ENCODE results near the gene ABCA2. TPM values are rescaled to one million over a fixed set of nuclear protein-coding genes. Genes with fewer than 3 reads are reported as not detected.

Gene ABCA2
- total and polyA plus RNA-seq, 9 of the 15 experiments (the other 6 are each of a cell fraction or from before 2014, with no cell fraction given), result 0.69 to 16.3 (median 6.1) TPM; not detected in 2

GRCh38 chr9:136983656-136984314, 44.3 kb downstream of the ABCA2 start (continued):
- TF ChIP-seq GATA2 (CRISPR knock-in tag; IDR thresholded peaks at IDR 0.05) (no peak), ZNF444 (CRISPR knock-in tag; IDR thresholded peaks at IDR 0.05) (no peak), TSC22D4 (tag; IDR thresholded peaks at IDR 0.05) (0 out of 2 replicates have a peak, but pooled peaks have one; percentile 81), ATF2 (CRISPR knock-in tag; IDR thresholded peaks at IDR 0.05) (no peak), GTF2E2 (tag; IDR thresholded peaks at IDR 0.05) (no peak), RB1 (IDR thresholded peaks at IDR 0.05; ENCODE audit: low read depth) (no peak), ZBTB43 (CRISPR knock-in tag; IDR thresholded peaks at IDR 0.05) (no peak), KAT2B (IDR thresholded peaks at IDR 0.05; ENCODE audit: low read depth, low read length) (no peak)

GRCh38 chr9:136983167-136983566, 44.9 kb downstream of the ABCA2 start:
- Histone ChIP-seq H3K4me3 (no peak overlapping the region), H2AFZ (ENCODE audit: low read depth, low read length) (no peak overlapping the region), H4K20me1 (replicated peaks; ENCODE audit: control insufficient read depth, insufficient read depth, low read length) (no peaks in the 10 kb centered on the region), H3K9me1 (ENCODE audit: control insufficient read depth, insufficient read depth, low read length) (no peaks in the 10 kb centered on the region), H3K27ac (ENCODE audit: extremely low read depth, low read depth, low read length) (no peak overlapping the region), H3K9me3 (replicated peaks; ENCODE audit: control insufficient read depth, insufficient read depth, low read depth, low read length) (no peaks in the 10 kb centered on the region), H3K79me2 (ENCODE audit: control insufficient read depth, insufficient read depth, low read length) (no peaks in the 10 kb centered on the region), H3K36me3 (ENCODE audit: control insufficient read depth, insufficient read depth, low read length) (no peaks in the 10 kb centered on the region), H3K27me3 (ENCODE audit: control insufficient read depth in 2 of 2, insufficient read depth in 2 of 2, low read length in 2 of 2) (no peaks in the 10 kb centered on the region), H3K4me1 (replicated peaks in 1 of 2; ENCODE audit: control insufficient read depth in 2 of 2, insufficient read depth in 2 of 2, low read length in 2 of 2) (peaks cover 9 to 72% of the 10 kb centered on the region in 2 experiments; a peak in 4 of 5 replicates), H3K9ac (ENCODE audit: insufficient read depth in 1 of 2, low read depth in 2 of 2, low read length in 2 of 2) (peak overlapping the region in 1 of 2 experiments; percentile 64; a peak in 2 of 4 replicates), H3K4me2 (ENCODE audit: insufficient read depth, low read length) (no peak overlapping the region)
- ChIA-PET CTCF (ENCODE audit: low intra/inter-chr PET ratio) (no interaction called here), POLR2A (interaction anchor here (0.6 kb wide), 1 partner anchor 146 kb away, joined by 3 read pairs; no protein-coding TSS in a partner anchor)
- ATAC-seq (no peak), FAIRE-seq (no peak), DNase-seq (ENCODE audit: extremely low read depth in 1 of 4, low spot score in 3 of 4) (no peak)
- BruUV-seq (replicated peaks), result no TSS peak
- in situ Hi-C loops (cut with MboI), result no loop called here
- intact Hi-C loops (cut with micrococcal nuclease), result no loop called here
- 61% methylated on average over 8 of the region's 9 CpGs for WGBS (ENCODE audit: insufficient coverage, low coverage, missing lambda C conversion rate)
- no peak for TF ChIP-seq POLR2G (IDR thresholded peaks at IDR 0.05; ENCODE audit: low read depth, low read length)
- TF ChIP-seq SMARCA5 (IDR thresholded peaks at IDR 0.05), result no peak
- no peak for TF ChIP-seq PHF8 (IDR thresholded peaks at IDR 0.05; ENCODE audit: borderline replicate concordance, low read length)
- TF ChIP-seq SFPQ (IDR thresholded peaks at IDR 0.05; ENCODE audit: low read depth, low read length), result no peak
- TF ChIP-seq LARP7 (IDR thresholded peaks at IDR 0.05), result no peak
